Heart left ventricle (tissue), 16 donors: ENCODE measurements around the gene FAM180A. TPM values are rescaled to one million over a fixed set of nuclear protein-coding genes. Genes with fewer than 3 reads are reported as not detected.

Experiments
- ATAC-seq, 4 donors: fragments of 200-7000 bp; cut with Tn5 transposase; one replicate each; pipeline ENCODE4 v1.9.1; 2020 to 2022; ENCODE audit warnings: moderate library complexity in 4 of 4, mild to moderate bottlenecking in 3 of 4, moderate number of reproducible peaks in 1 of 4
- DNase-seq, 5 donors: peaks; one replicate each; pipeline ENCODE4 v3.0.0-alpha.2; 2020
- H3K27ac ChIP-seq, 12 donors: fragments of 200-600 bp; sonication (generic) in 4 of 12; one replicate each; pipeline versions ENCODE4 v1.5.0 to v1.8.0; 2016 to 2022; ENCODE audit warnings: mild to moderate bottlenecking in 2 of 12
- H3K27me3 ChIP-seq, 9 donors: fragments of 200-600 bp; sonication (generic) in 2 of 9; one replicate each; pipeline versions ENCODE4 v1.5.1 to v1.8.0; 2016 to 2022; ENCODE audit warnings: mild to moderate bottlenecking in 3 of 9
- H3K36me3 ChIP-seq, 9 donors: fragments of 200-600 bp; sonication (generic) in 2 of 9; one replicate each; pipeline versions ENCODE4 v1.5.0 to v1.8.0; 2018 to 2022; ENCODE audit warnings: mild to moderate bottlenecking in 2 of 9
- H3K4me1 ChIP-seq, 12 donors: fragments of 200-600 bp; sonication (generic) in 4 of 12; one replicate each; pipeline versions ENCODE4 v1.5.0 to v1.8.0; 2016 to 2022; ENCODE audit warnings: mild to moderate bottlenecking in 3 of 12
- H3K4me3 ChIP-seq, 12 donors: fragments of 200-600 bp; sonication (generic) in 4 of 12; one replicate each; pipeline versions ENCODE4 v1.5.0 to v1.8.0; 2017 to 2022; ENCODE audit warnings: mild to moderate bottlenecking in 9 of 12, moderate library complexity in 4 of 12
- H3K9me3 ChIP-seq, 12 donors: fragments of 200-600 bp; sonication (generic) in 4 of 12; one replicate each; pipeline versions ENCODE4 v1.5.0 to v1.8.0; 2016 to 2022; ENCODE audit warnings: mild to moderate bottlenecking in 1 of 12
- CTCF ChIP-seq, 12 donors: fragments of 200-600 bp; sonication (generic) in 4 of 12; IDR thresholded peaks; one replicate each; pipeline versions ENCODE4 v1.5.0 to v1.8.0; 2018 to 2022; ENCODE audit warnings: antibody characterized with exemption in 12 of 12, mild to moderate bottlenecking in 5 of 12
- POLR2A ChIP-seq, 2 donors: fragments of 450-650 bp; IDR thresholded peaks; one replicate each; pipeline ENCODE4 v1.6.1; 2017; ENCODE audit warnings: antibody characterized with exemption in 2 of 2, mild to moderate bottlenecking in 2 of 2, moderate library complexity in 2 of 2
- WGBS, 4 donors: extraction: QIAGEN DNeasy Blood & Tissue Kit in 2 of 4; methylation state at CpG; one replicate each; pipeline versions ENCODE4 v1.1.5 to v1.1.7; 2013 to 2018; 5-methylcytosine and 5-hydroxymethylcytosine counted together
- intact Hi-C, 10 donors: fragments of 100-400 bp; cut with DNase I; formaldehyde crosslinking; loops; one replicate each; pipeline versions ENCODE4 v1.11.1 to v1.14.2; 2022
- polyA plus RNA-seq, 2 donors: library from polyadenylated mRNA; stranded (reverse); fragments of 200-250 nt; gene quantifications; one replicate each; pipeline ENCODE4 v1.2.3, GENCODE V29; 2013
- total RNA-seq, 9 donors: library from RNA; depleted of rRNA in 2 of 9; stranded (reverse); fragments of >200 nt in 2 of 9; fragmentation: NEBNext Ultra II Directional in 3 of 9; extraction: Animal tissue kit (Norgen Biotek cat#: 25700) in 3 of 9; gene quantifications; one replicate each; pipeline versions ENCODE4 v1.1.0 to v1.2.4, GENCODE V29; 2016 to 2023
- donor health status: ischemic (EF 13 %, LVEDD 7.1; RV severe dilation, severe dysfunction).
- donor health status: healthy with polysubstance abuse.
- donor health status: DM: no; HTN: yes; CAD: no.
- donor health status: DM: no; HTN: no; CAD: no.
- donor health status: ischemic (EF 25% LVEDD 6.9; RV normal size, moderate dysfunction).
- donor health status: ischemic (EF 25% LVEDD 5.7; RV mildly dilated, moderate dysfunction).
- donor health status: healthy.
- donor health status: DM: yes; HTN: yes; CAD: no.
- donor health status: ischemic (EF 35%, LVEDD 5.7; RV mildly dilated, moderate dysfunction).
- donor health status: nonischemic (EF 11% LVEDD 7.7; RV severe dilation, severe dysfunction).
- donor health status: DM: yes; HTN: yes; CAD: no.
- donor health status: PGD.
- donor health status: ischemic (EF 29% LVEDD 5.4; RV normal size, mild dysfunction).
- donor health status: nonischemic (EF 23%, LVEDD 6.1; RV moderate dilation, normal function).

Gene FAM180A
- total and polyA plus RNA-seq, 11 donors, result 7.9 to 63.5 (median 20.8) TPM

- ATAC-seq (no peak), DNase-seq (no peak)
- H3K27ac ChIP-seq, result no peak overlapping the region
- H3K9me3 ChIP-seq, result no peaks in the 10 kb centered on the region
- no peaks in the 10 kb centered on the region for H3K27me3 ChIP-seq
- H3K4me3 ChIP-seq, result no peak overlapping the region
- intact Hi-C loops, result loop anchor here in 2 of 10 donors (5.0 to 10.0 kb wide), 2 partner anchors 112 to 129 kb away; partner anchors contain the start of gene STMP1 (in 1 of the 2)
- TF ChIP-seq CTCF (IDR thresholded peaks at IDR 0.05) (no peak), POLR2A (IDR thresholded peaks at IDR 0.05) (no peak)
- H3K36me3 ChIP-seq, result no peaks in the 10 kb centered on the region
- H3K4me1 ChIP-seq, result peaks cover 0 to 12% (median 0%) of the 10 kb centered on the region in 12 donors
- 94 to 100% (median 95%) methylated on average over 2 of the region's 2 CpGs for WGBS, 4 donors
Measured at GRCh38 chr7:135793841-135794240, 45.2 kb upstream of the FAM180A start.

DNA sequence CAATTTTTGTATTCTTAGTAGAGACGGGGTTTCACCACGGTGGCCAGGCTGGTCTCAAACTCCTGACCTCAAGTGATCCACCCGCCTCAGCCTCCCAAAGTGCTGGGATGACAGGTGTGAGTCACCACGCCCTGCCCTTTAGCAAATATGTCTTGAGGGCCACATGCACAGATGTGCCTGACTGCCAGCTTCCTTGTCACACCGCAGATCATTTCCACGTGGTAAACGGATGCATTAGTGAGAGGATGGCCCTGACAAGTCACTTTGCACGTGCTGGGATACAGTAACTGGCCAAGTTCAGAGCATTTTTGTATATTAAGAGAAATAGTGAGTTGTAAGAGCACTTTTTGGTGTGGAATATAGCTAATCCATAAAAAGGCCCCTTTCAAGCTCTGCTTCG is 44.3 kb upstream of the FAM180A start:
- Histone ChIP-seq H3K27ac (no peak overlapping the region), H3K36me3 (no peaks in the 10 kb centered on the region), H3K9me3 (no peaks in the 10 kb centered on the region), H3K4me3 (no peak overlapping the region), H3K4me1 (peaks cover 0 to 12% (median 0%) of the 10 kb centered on the region in 12 donors), H3K27me3 (no peaks in the 10 kb centered on the region)
- no peak for ATAC-seq
- 89 to 96% (median 92%) methylated on average over 9 of the region's 9 CpGs for WGBS, 4 donors
- DNase-seq, result no peak
- TF ChIP-seq CTCF (IDR thresholded peaks at IDR 0.05) (no peak), POLR2A (IDR thresholded peaks at IDR 0.05) (no peak)
- intact Hi-C loops, result loop anchor here in 2 of 10 donors (5.0 to 10.0 kb wide), 2 partner anchors 111 to 128 kb away; partner anchors contain the start of gene STMP1 (in 1 of the 2)

DNA sequence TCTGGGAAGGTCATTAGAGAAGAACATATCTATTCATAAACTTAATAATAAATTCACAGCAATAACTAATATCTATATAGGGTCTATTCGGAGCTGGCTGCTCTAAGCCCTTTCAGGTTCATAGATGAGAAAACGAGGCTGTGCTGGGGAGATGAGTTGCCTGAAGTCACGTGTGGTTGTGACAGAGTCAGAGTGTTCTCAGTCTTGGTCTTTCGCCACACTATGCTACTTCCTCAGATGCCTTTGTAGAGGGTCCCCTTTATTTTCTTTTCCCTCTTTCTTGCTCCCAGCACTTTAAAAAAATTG is 43.7 kb upstream of the FAM180A start:
- TF ChIP-seq CTCF (IDR thresholded peaks at IDR 0.05) (no peak), POLR2A (IDR thresholded peaks at IDR 0.05) (no peak)
- H3K4me1 ChIP-seq, result peaks cover 0 to 12% (median 0%) of the 10 kb centered on the region in 12 donors
- no peak overlapping the region for H3K27ac ChIP-seq
- H3K27me3 ChIP-seq, result no peaks in the 10 kb centered on the region
- ATAC-seq (no peak), DNase-seq (no peak)
- intact Hi-C loops, result loop anchor here in 2 of 10 donors (5.0 to 10.0 kb wide), 2 partner anchors 110 to 128 kb away; partner anchors contain the start of gene STMP1 (in 1 of the 2)
- 53 to 66% (median 61%) methylated on average over 4 of the region's 4 CpGs for WGBS, 4 donors
- no peak overlapping the region for H3K4me3 ChIP-seq
- no peaks in the 10 kb centered on the region for H3K36me3 ChIP-seq
- no peaks in the 10 kb centered on the region for H3K9me3 ChIP-seq

DNA sequence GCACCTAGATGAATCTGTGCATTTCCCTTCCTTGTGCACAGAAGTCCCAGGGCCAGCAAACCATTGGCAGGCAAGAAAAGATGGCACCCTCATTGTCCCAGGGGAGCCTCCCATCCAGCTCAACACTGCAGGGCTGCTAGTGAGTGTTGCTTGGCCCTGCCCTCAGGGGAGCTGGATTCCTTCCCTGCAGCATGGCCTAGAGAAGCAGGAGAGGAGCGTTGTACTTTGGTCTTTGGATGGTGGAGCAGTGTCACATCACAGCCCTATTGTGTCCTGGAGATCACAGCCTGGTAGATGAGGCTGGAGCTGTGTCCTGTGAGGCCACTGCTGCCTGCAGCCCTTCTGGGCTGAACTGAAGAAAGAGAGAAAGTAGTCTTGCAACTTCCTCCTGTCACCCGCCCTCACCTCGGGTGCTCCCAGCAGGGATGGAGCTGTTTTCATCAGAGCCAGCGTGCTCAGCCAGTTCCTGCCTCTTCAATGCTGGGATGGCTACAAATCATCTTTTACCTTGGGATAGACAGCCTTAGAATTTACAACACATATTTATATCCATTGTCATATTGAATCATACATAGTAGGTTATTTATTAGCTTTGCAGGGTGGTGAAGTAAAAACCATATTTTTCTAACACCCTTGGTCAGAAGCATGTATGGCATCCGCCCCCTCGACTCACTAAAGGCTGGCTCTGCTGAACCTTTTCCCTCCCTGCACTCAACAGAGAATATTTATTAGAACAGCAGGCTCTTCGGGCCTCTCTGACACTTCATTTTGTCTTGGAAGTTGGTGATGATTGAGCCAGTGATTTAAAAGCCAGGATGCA is 43.1 kb upstream of the FAM180A start:
- Histone ChIP-seq H3K4me1 (peaks cover 0 to 8% (median 0%) of the 10 kb centered on the region in 12 donors), H3K27ac (no peak overlapping the region), H3K27me3 (no peaks in the 10 kb centered on the region), H3K9me3 (no peaks in the 10 kb centered on the region), H3K36me3 (no peaks in the 10 kb centered on the region), H3K4me3 (no peak overlapping the region)
- no peak for DNase-seq
- ATAC-seq, result peak in 2 of 4 donors; percentile 19 to 28
- no peak for TF ChIP-seq POLR2A (IDR thresholded peaks at IDR 0.05)
- 44 to 64% (median 55%) methylated on average over 7 of the region's 7 CpGs for WGBS, 4 donors
- intact Hi-C loops, result loop anchor here in 2 of 10 donors (5.0 to 10.0 kb wide), 2 partner anchors 109 to 127 kb away; partner anchors contain the start of gene STMP1 (in 1 of the 2)
